ENCODE results near the gene ZNF648. TPM values are rescaled to one million over a fixed set of nuclear protein-coding genes. Genes with fewer than 3 reads are reported as not detected.

Gene ZNF648
- total RNA-seq, 3 donors from 2014 or later: 0.07 TPM; not detected in 2

DNA sequence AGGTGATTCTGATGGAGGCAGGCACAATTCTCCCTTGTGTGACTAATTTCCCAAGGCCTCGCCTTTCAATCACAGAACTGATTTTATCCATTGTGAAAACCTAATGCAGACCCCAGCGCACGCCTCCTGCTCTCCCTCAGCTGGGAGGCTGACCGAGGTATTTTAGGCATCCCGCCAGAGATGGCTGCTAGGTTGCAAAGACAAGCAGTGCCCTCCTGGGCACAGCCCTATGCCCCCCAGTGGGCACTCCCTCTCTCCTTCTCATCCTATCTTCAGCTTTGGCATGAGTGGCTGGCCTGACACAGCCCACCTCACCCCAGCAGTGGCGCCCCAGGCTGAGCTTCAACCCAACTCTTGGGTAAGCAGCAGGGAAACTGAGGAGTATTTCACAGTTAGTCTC lies 24.2 kb upstream of the ZNF648 start:
- H3K4me1 ChIP-seq (ENCODE audit: low read depth): peaks cover 7% of the 10 kb centered on the region
- H3K9me3 ChIP-seq: no peaks in the 10 kb centered on the region
- H3K4me3 ChIP-seq: no peak overlapping the region
- ATAC-seq: no peak
- intact Hi-C loops (cut with DNase I, micrococcal nuclease): loop anchor here (2.0 to 10.0 kb wide), 2 partner anchors 309 to 311 kb away; partner anchors contain the start of gene GLUL (in 1 of the 2)
- TF ChIP-seq, protein P1, sequence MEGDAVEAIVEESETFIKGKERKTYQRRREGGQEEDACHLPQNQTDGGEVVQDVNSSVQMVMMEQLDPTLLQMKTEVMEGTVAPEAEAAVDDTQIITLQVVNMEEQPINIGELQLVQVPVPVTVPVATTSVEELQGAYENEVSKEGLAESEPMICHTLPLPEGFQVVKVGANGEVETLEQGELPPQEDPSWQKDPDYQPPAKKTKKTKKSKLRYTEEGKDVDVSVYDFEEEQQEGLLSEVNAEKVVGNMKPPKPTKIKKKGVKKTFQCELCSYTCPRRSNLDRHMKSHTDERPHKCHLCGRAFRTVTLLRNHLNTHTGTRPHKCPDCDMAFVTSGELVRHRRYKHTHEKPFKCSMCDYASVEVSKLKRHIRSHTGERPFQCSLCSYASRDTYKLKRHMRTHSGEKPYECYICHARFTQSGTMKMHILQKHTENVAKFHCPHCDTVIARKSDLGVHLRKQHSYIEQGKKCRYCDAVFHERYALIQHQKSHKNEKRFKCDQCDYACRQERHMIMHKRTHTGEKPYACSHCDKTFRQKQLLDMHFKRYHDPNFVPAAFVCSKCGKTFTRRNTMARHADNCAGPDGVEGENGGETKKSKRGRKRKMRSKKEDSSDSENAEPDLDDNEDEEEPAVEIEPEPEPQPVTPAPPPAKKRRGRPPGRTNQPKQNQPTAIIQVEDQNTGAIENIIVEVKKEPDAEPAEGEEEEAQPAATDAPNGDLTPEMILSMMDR (IDR thresholded peaks at IDR 0.05): no peak
- DNase-seq: no peak
- H3K36me3 ChIP-seq (ENCODE audit: low read depth): no peaks in the 10 kb centered on the region

DNA sequence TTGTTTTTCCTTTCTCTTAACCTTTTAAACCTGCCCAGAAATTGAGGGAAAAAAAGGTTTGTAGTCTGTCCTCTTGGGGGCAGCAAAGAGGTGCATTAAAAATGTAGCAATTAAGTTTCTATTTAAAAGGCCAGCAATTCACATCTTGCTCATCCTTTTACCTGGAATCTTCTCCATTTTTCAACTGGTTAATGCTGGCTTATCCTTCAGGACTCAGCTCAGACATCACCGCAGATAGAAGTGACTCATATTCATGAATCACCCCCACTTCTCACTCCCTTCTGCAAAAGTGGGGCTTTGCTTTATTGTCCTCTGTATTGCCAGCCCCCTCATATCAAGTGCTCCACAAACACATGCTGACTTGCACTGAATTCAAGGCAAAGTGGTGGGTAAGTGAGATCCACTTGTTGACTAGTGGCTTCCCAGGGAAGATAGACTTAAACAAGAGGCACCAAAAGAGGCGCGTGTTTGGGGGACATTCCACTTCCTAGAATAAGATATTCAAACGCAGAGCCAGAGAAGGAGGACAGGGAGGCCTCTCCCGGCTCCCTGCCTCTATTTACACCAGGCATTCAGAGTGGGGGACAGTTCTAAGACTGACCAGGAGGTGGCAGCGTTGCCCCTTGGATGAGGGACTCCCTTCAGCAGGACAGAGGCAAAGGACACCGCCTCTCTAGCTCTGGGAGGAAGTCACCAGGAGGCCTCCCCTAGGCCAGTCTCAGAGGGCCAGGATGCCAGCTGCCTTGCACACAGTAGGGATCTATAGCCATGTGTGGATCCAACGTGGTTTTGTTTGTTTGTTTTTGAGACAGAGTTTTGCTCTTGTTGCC lies 23.2 kb upstream of the ZNF648 start:
- Histone ChIP-seq H3K4me1 (ENCODE audit: low read depth) (peaks cover 7% of the 10 kb centered on the region), H3K4me3 (no peak overlapping the region), H3K9me3 (no peaks in the 10 kb centered on the region), H3K36me3 (ENCODE audit: low read depth) (no peaks in the 10 kb centered on the region)
- DNase-seq: peak; percentile 84 to 94 (median 91)
- intact Hi-C loops (cut with DNase I, micrococcal nuclease): loop anchor here (2.0 to 10.0 kb wide), 2 partner anchors 310 to 312 kb away; partner anchors contain the start of gene GLUL (in 1 of the 2)
- TF ChIP-seq, protein P1 (IDR thresholded peaks at IDR 0.05): peak; percentile 64
- ATAC-seq: peak; percentile 92

DNA sequence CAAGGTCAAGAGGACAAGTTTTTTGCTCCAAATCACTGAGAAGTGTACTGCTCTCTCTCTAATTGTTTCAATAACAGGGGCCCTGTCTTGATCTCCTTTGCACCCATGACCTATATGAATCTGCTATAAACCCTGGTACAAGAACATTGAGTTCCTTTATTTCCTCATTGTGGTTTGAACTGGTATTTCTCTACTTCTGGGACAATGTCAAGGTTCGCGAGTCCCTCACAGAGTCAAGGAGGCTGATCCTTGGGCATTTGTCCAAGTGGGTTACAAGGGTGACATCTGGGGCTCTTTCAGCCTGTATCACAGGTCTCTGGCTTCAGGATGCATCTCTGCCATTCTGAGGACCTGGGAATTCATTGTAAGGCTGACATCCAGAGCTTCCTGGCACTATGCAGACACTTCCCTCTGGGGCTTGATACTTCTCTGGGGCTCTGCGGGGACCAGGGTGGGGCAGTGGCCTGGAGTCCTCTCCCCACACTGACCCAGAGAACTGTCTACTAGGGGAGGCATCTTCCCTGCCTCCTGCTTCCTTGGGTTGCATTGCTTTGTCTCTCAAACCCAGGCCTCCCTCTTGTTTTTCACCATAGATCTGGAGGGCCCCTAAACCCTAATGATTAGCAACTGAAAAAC lies 22.5 kb upstream of the ZNF648 start:
- Histone ChIP-seq H3K4me3 (no peak overlapping the region), H3K36me3 (ENCODE audit: low read depth) (no peaks in the 10 kb centered on the region), H3K4me1 (ENCODE audit: low read depth) (peaks cover 7% of the 10 kb centered on the region), H3K9me3 (no peaks in the 10 kb centered on the region)
- DNase-seq: peak in 1 of 3 donors; percentile 45
- peak; percentile 60 for ATAC-seq
- intact Hi-C loops (cut with DNase I, micrococcal nuclease): loop anchor here (2.0 to 10.0 kb wide), 2 partner anchors 311 to 313 kb away; partner anchors contain the start of gene GLUL (in 1 of the 2)
- TF ChIP-seq, protein P1 (IDR thresholded peaks at IDR 0.05): no peak

- intact Hi-C loops (cut with DNase I, micrococcal nuclease): loop anchor here in 1 of 2 donors (10.0 kb wide), 1 partner anchor 314 kb away; the partner anchor contains the start of gene GLUL
- DNase-seq (peak in 1 of 3 donors; percentile 60), ATAC-seq (peak; percentile 34)
- Histone ChIP-seq H3K9me3 (no peaks in the 10 kb centered on the region), H3K4me1 (ENCODE audit: low read depth) (peaks cover 7% of the 10 kb centered on the region), H3K36me3 (ENCODE audit: low read depth) (no peaks in the 10 kb centered on the region), H3K4me3 (no peak overlapping the region)
- TF ChIP-seq, protein P1 (IDR thresholded peaks at IDR 0.05): peak; percentile 37
Measured at GRCh38 chr1:182080955-182081582, 19.6 kb upstream of the ZNF648 start.

- intact Hi-C loops (cut with DNase I, micrococcal nuclease): loop anchor here in 1 of 2 donors (10.0 kb wide), 1 partner anchor 315 kb away; the partner anchor contains the start of gene GLUL
- peak; percentile 17 for ATAC-seq
- H3K9me3 ChIP-seq: no peaks in the 10 kb centered on the region
Measured at GRCh38 chr1:182080040-182080439, 18.5 kb upstream of the ZNF648 start.

More at GRCh38 chr1:182080040-182080439, 18.5 kb upstream of the ZNF648 start:
- no peak for DNase-seq
- H3K36me3 ChIP-seq (ENCODE audit: low read depth): no peaks in the 10 kb centered on the region
- no peak overlapping the region for H3K4me3 ChIP-seq
- H3K4me1 ChIP-seq (ENCODE audit: low read depth): peaks cover 7% of the 10 kb centered on the region
- TF ChIP-seq, protein P1 (IDR thresholded peaks at IDR 0.05): no peak
